Activated CD4-positive, alpha-beta T cell treated with anti-CD3 and anti-CD28 coated beads, Interleukin-2, amount 10 ng/mL, durations not matched to agents 7 days and 5 days (primary cell): ENCODE data around the gene FAHD1. TPM values are rescaled to one million over a fixed set of nuclear protein-coding genes. Genes with fewer than 3 reads are reported as not detected.
"Not testable (repeated sequence)": the region's sequence is repeated elsewhere in the genome, so short reads cannot be mapped to it uniquely, and the experiment has no call there.

ENCODE experiments used
- CTCF ChIA-PET: fragments of 350-600 bp; sonication (Branson Sonifier 250); formaldehyde crosslinking; loops from one replicate; lab custom pipeline; 2021; ENCODE audit warnings: antibody characterized with exemption; lab: Charles Lee
- POLR2A ChIA-PET: fragments of 350-600 bp; sonication (Branson Sonifier 250); formaldehyde crosslinking; loops from one replicate; lab custom pipeline; 2021; ENCODE audit warnings: antibody characterized with exemption; lab: Charles Lee
- DNase-seq: peaks from one replicate; pipeline ENCODE4 v3.0.0-alpha.2; 2020
- H3K27ac Mint-ChIP-seq: one replicate; pipeline ENCODE4 v1.8.0; 2021; ENCODE audit warnings: mild to moderate bottlenecking, moderate library complexity, mixed read lengths
- H3K27me3 Mint-ChIP-seq: one replicate; pipeline ENCODE4 v1.8.0; 2021; ENCODE audit warnings: mixed read lengths
- H3K36me3 Mint-ChIP-seq: one replicate; pipeline ENCODE4 v1.8.0; 2021; ENCODE audit warnings: low read depth, mixed read lengths
- H3K4me1 Mint-ChIP-seq: one replicate; pipeline ENCODE4 v1.8.0; 2021; ENCODE audit warnings: mixed read lengths
- H3K4me3 Mint-ChIP-seq: one replicate; pipeline ENCODE4 v1.8.0; 2021; ENCODE audit warnings: mild to moderate bottlenecking, moderate library complexity, mixed read lengths
- H3K9me3 Mint-ChIP-seq: one replicate; pipeline ENCODE4 v1.8.0; 2021; ENCODE audit warnings: mixed read lengths
- total RNA-seq, 2 experiments: library from RNA; stranded (reverse); gene quantifications; one replicate each; pipeline ENCODE4 v1.2.3, GENCODE V29; 2021

FAHD1 gene
- total RNA-seq, 2 experiments from 2014 or later, result 11.3 to 12.9 TPM

- Mint-ChIP-seq H3K27me3 (no peaks in the 10 kb centered on the region), H3K4me1 (no peaks in the 10 kb centered on the region), H3K27ac (no peak overlapping the region), H3K4me3 (no peak overlapping the region), H3K36me3 (peaks cover 6% of the 10 kb centered on the region), H3K9me3 (peaks cover 1% of the 10 kb centered on the region)
- DNase-seq, result no peak
- ChIA-PET POLR2A (no interaction called here), CTCF (interaction anchor here (0.6 to 1.5 kb wide), 2 partner anchors 9 to 1043 kb away, joined by 4 to 6 read pairs; partner anchors contain the start of genes NUBP2 and SPSB3)
These were observed 34.8 kb upstream of the FAHD1 start for GRCh38 chr16:1791943-1792812.

GRCh38 chr16:1792836-1793577 is 34.0 kb upstream of the FAHD1 start:
- no peak for DNase-seq
- no peak overlapping the region for H3K27ac Mint-ChIP-seq
- no peak overlapping the region for H3K4me3 Mint-ChIP-seq
- peaks cover 3% of the 10 kb centered on the region for H3K9me3 Mint-ChIP-seq
- peaks cover 12% of the 10 kb centered on the region for H3K36me3 Mint-ChIP-seq
- POLR2A ChIA-PET, result no interaction called here
- H3K27me3 Mint-ChIP-seq, result no peaks in the 10 kb centered on the region
- CTCF ChIA-PET, result interaction anchor here (0.5 to 0.6 kb wide), 2 partner anchors 955 to 1044 kb away, joined by 3 to 4 read pairs; no protein-coding TSS in a partner anchor
- H3K4me1 Mint-ChIP-seq, result no peaks in the 10 kb centered on the region

GRCh38 chr16:1793578-1794220 is 33.3 kb upstream of the FAHD1 start, which contains the start of gene IGFALS:
TSS of gene IGFALS (minus strand) at chr16:1793705. CDS start at chr16:1793652, 53 bp downstream.
- Mint-ChIP-seq H3K4me1 (no peaks in the 10 kb centered on the region), H3K4me3 (no peak within 1 kb of the TSS), H3K9me3 (peaks cover 3% of the 10 kb centered on the region), H3K27me3 (no peaks in the 10 kb centered on the region), H3K36me3 (peaks cover 12% of the 10 kb centered on the region), H3K27ac (no peak within 1 kb of the TSS)
- POLR2A ChIA-PET, result no interaction called here
- CTCF ChIA-PET, result interaction anchor here (0.6 kb wide), 1 partner anchor 109 kb away, joined by 4 read pairs; no protein-coding TSS in a partner anchor
- DNase-seq, result no peak

GRCh38 chr16:1794221-1794871 is 32.7 kb upstream of the FAHD1 start:
- POLR2A ChIA-PET, result no interaction called here
- no peak for DNase-seq
- CTCF ChIA-PET, result no interaction called here
- Mint-ChIP-seq H3K9me3 (peaks cover 8% of the 10 kb centered on the region), H3K4me3 (no peak overlapping the region), H3K27ac (no peak overlapping the region), H3K27me3 (no peaks in the 10 kb centered on the region), H3K36me3 (peaks cover 12% of the 10 kb centered on the region), H3K4me1 (no peaks in the 10 kb centered on the region)

GRCh38 chr16:1794908-1795666 is 31.9 kb upstream of the FAHD1 start:
- H3K27ac Mint-ChIP-seq, result no peak overlapping the region
- peaks cover 15% of the 10 kb centered on the region for H3K36me3 Mint-ChIP-seq
- DNase-seq, result no peak
- H3K27me3 Mint-ChIP-seq, result no peaks in the 10 kb centered on the region
- no peaks in the 10 kb centered on the region for H3K4me1 Mint-ChIP-seq
- no peak overlapping the region for H3K4me3 Mint-ChIP-seq
- ChIA-PET POLR2A (no interaction called here), CTCF (no interaction called here)
- peaks cover 12% of the 10 kb centered on the region for H3K9me3 Mint-ChIP-seq

GRCh38 chr16:1799263-1799662 is 27.7 kb upstream of the FAHD1 start:
- POLR2A ChIA-PET, H3K27me3 Mint-ChIP-seq, DNase-seq, H3K27ac Mint-ChIP-seq, CTCF ChIA-PET, H3K4me1 Mint-ChIP-seq, H3K4me3 Mint-ChIP-seq: not testable (repeated sequence)
- Mint-ChIP-seq H3K36me3 (peaks cover 19% of the 10 kb centered on the region), H3K9me3 (peaks cover 19% of the 10 kb centered on the region)

GRCh38 chr16:1800701-1801100 is 26.3 kb upstream of the FAHD1 start:
- DNase-seq, result no peak
- H3K36me3 Mint-ChIP-seq, result peaks cover 21% of the 10 kb centered on the region
- H3K4me3 Mint-ChIP-seq, result no peak overlapping the region
- H3K27me3 Mint-ChIP-seq, result no peaks in the 10 kb centered on the region
- POLR2A ChIA-PET, result no interaction called here
- CTCF ChIA-PET, result no interaction called here
- peaks cover 19% of the 10 kb centered on the region for H3K9me3 Mint-ChIP-seq
- H3K4me1 Mint-ChIP-seq, result no peaks in the 10 kb centered on the region
- no peak overlapping the region for H3K27ac Mint-ChIP-seq

- H3K4me3 Mint-ChIP-seq, result no peak overlapping the region
- H3K4me1 Mint-ChIP-seq, result peaks cover 2% of the 10 kb centered on the region
- H3K27ac Mint-ChIP-seq, result no peak overlapping the region
- CTCF ChIA-PET, result no interaction called here
- peaks cover 20% of the 10 kb centered on the region for H3K36me3 Mint-ChIP-seq
- H3K9me3 Mint-ChIP-seq, result peaks cover 2% of the 10 kb centered on the region
- no peak for DNase-seq
- POLR2A ChIA-PET, result no interaction called here
- no peaks in the 10 kb centered on the region for H3K27me3 Mint-ChIP-seq
These were observed 19.4 kb upstream of the FAHD1 start for GRCh38 chr16:1807626-1808025.

- CTCF ChIA-PET, result no interaction called here
- Mint-ChIP-seq H3K9me3 (peaks cover 2% of the 10 kb centered on the region), H3K36me3 (peaks cover 23% of the 10 kb centered on the region), H3K27me3 (no peaks in the 10 kb centered on the region), H3K4me1 (peaks cover 5% of the 10 kb centered on the region), H3K4me3 (no peak overlapping the region), H3K27ac (no peak overlapping the region)
- POLR2A ChIA-PET, result no interaction called here
- DNase-seq, result no peak
These were observed 18.3 kb upstream of the FAHD1 start for GRCh38 chr16:1808691-1809090.

- Mint-ChIP-seq H3K27me3 (no peaks in the 10 kb centered on the region), H3K27ac (no peak overlapping the region), H3K4me3 (no peak overlapping the region), H3K9me3 (peaks cover 2% of the 10 kb centered on the region), H3K36me3 (peaks cover 25% of the 10 kb centered on the region), H3K4me1 (peaks cover 5% of the 10 kb centered on the region)
- ChIA-PET POLR2A (no interaction called here), CTCF (no interaction called here)
- no peak for DNase-seq
These were observed 17.7 kb upstream of the FAHD1 start for GRCh38 chr16:1809281-1809801.

GRCh38 chr16:1810106-1810505 is 16.9 kb upstream of the FAHD1 start:
- Mint-ChIP-seq H3K4me3 (no peak overlapping the region), H3K36me3 (peaks cover 26% of the 10 kb centered on the region), H3K4me1 (peaks cover 5% of the 10 kb centered on the region), H3K27me3 (no peaks in the 10 kb centered on the region), H3K27ac (no peak overlapping the region), H3K9me3 (peaks cover 2% of the 10 kb centered on the region)
- POLR2A ChIA-PET, result no interaction called here
- CTCF ChIA-PET, result interaction anchor here (1.1 kb wide), 1 partner anchor 27 kb away, joined by 3 read pairs; the partner anchor contains the start of genes NUBP2 and SPSB3
- DNase-seq, result no peak
